Measurements from ENCODE around the gene MAP3K20.

GRCh38 chr2:173216668-173217067 lies 141.0 kb downstream of the MAP3K20 start:
- TF ChIP-seq POLR2A (IDR thresholded peaks at IDR 0.05) (no peak), CTCF (IDR thresholded peaks at IDR 0.05) (no peak)

Data from thyroid gland (tissue), 4 donors.